ENCODE results near the gene IL12RB2. TPM values are rescaled to one million over a fixed set of nuclear protein-coding genes. Genes with fewer than 3 reads are reported as not detected.

Gene IL12RB2
- total RNA-seq, 1 experiment from 2014 or later = not detected

- Histone ChIP-seq H4K20me1 (ENCODE audit: insufficient read depth) (no peaks in the 10 kb centered on the region), H3K9me3 (ENCODE audit: insufficient read depth, low read depth) (no peaks in the 10 kb centered on the region), H3K27ac (no peak overlapping the region), H2AFZ (no peak overlapping the region), H3K36me3 (ENCODE audit: low read depth) (no peaks in the 10 kb centered on the region), H3F3A (ENCODE audit: insufficient read depth, low read depth) (no peaks in the 10 kb centered on the region), H3K4me1 (replicated peaks; ENCODE audit: insufficient read depth) (no peaks in the 10 kb centered on the region), H3K9me2 (ENCODE audit: insufficient read depth) (no peaks in the 10 kb centered on the region), H3K4me2 (no peak overlapping the region), H3K79me2 (ENCODE audit: low read depth) (no peaks in the 10 kb centered on the region), H3K27me3 (ENCODE audit: insufficient read depth, low read depth) (no peaks in the 10 kb centered on the region), H3K4me3 (no peak overlapping the region)
- POLR2A ChIA-PET (ENCODE audit: unreplicated experiment) = no interaction called here
- DNase-seq = no peak
- CTCF ChIA-PET = no interaction called here
- no TSS peak for BruUV-seq (replicated peaks)
- TF ChIP-seq CTCF (conservative IDR thresholded peaks at IDR 0.05) (no peak), EZH2 (IDR thresholded peaks at IDR 0.05; ENCODE audit: low read depth) (no peak)
- intact Hi-C loops (cut with micrococcal nuclease; ENCODE audit: unreplicated experiment) = loop anchor here (10.0 kb wide), 2 partner anchors 327 to 397 kb away; partner anchors contain the start of gene GNG12
These were observed 130.3 kb downstream of the IL12RB2 start for GRCh38 chr1:67437961-67438360.

- Histone ChIP-seq H3K4me2 (no peak overlapping the region), H3K79me2 (ENCODE audit: low read depth) (no peaks in the 10 kb centered on the region), H3F3A (ENCODE audit: insufficient read depth, low read depth) (no peaks in the 10 kb centered on the region), H3K4me3 (no peak overlapping the region), H4K20me1 (ENCODE audit: insufficient read depth) (no peaks in the 10 kb centered on the region), H3K9me3 (ENCODE audit: insufficient read depth, low read depth) (no peaks in the 10 kb centered on the region), H3K27ac (no peak overlapping the region), H3K36me3 (ENCODE audit: low read depth) (no peaks in the 10 kb centered on the region), H3K4me1 (replicated peaks; ENCODE audit: insufficient read depth) (no peaks in the 10 kb centered on the region), H3K9me2 (ENCODE audit: insufficient read depth) (no peaks in the 10 kb centered on the region), H2AFZ (no peak overlapping the region), H3K27me3 (ENCODE audit: insufficient read depth, low read depth) (no peaks in the 10 kb centered on the region)
- DNase-seq = peak in 1 of 2 experiments; percentile 45
- BruUV-seq (replicated peaks) = no TSS peak
- ChIA-PET POLR2A (ENCODE audit: unreplicated experiment) (interaction anchor here (0.6 kb wide), 1 partner anchor 31 kb away, joined by 21 read pairs; no protein-coding TSS in a partner anchor), CTCF (no interaction called here)
- TF ChIP-seq EZH2 (IDR thresholded peaks at IDR 0.05; ENCODE audit: low read depth) (no peak), CTCF (conservative IDR thresholded peaks at IDR 0.05) (no peak)
- intact Hi-C loops (cut with micrococcal nuclease; ENCODE audit: unreplicated experiment) = loop anchor here (10.0 kb wide), 2 partner anchors 325 to 395 kb away; partner anchors contain the start of gene GNG12
These were observed 131.8 kb downstream of the IL12RB2 start for GRCh38 chr1:67439277-67440029.

- Histone ChIP-seq H3K36me3 (ENCODE audit: low read depth) (no peaks in the 10 kb centered on the region), H3K9me3 (ENCODE audit: insufficient read depth, low read depth) (no peaks in the 10 kb centered on the region), H3K4me1 (replicated peaks; ENCODE audit: insufficient read depth) (no peaks in the 10 kb centered on the region), H3K79me2 (ENCODE audit: low read depth) (no peaks in the 10 kb centered on the region), H3K27ac (no peak overlapping the region), H3K4me3 (no peak overlapping the region), H3K27me3 (ENCODE audit: insufficient read depth, low read depth) (no peaks in the 10 kb centered on the region), H3K9me2 (ENCODE audit: insufficient read depth) (no peaks in the 10 kb centered on the region), H4K20me1 (ENCODE audit: insufficient read depth) (no peaks in the 10 kb centered on the region), H3F3A (ENCODE audit: insufficient read depth, low read depth) (no peaks in the 10 kb centered on the region), H3K4me2 (no peak overlapping the region), H2AFZ (no peak overlapping the region)
- TF ChIP-seq EZH2 (IDR thresholded peaks at IDR 0.05; ENCODE audit: low read depth) (no peak), CTCF (conservative IDR thresholded peaks at IDR 0.05) (no peak)
- ChIA-PET CTCF (no interaction called here), POLR2A (ENCODE audit: unreplicated experiment) (no interaction called here)
- intact Hi-C loops (cut with micrococcal nuclease; ENCODE audit: unreplicated experiment) = no loop called here
- BruUV-seq (replicated peaks) = no TSS peak
- DNase-seq = no peak
These were observed 132.7 kb downstream of the IL12RB2 start for GRCh38 chr1:67440339-67440738.

Measured in PC-9 (cell line).